GM08714 (cell line): Measurements from ENCODE around the gene MAGI1.
"Not testable (repeated sequence)": the region's sequence is repeated elsewhere in the genome, so short reads cannot be mapped to it uniquely, and the experiment has no call there.

ENCODE experiments used
- H3K4me3 ChIP-seq: fragments of 200-500 bp; sonication (Bioruptor generic); 2 replicates; pipeline ENCODE4 v1.5.1; 2014; ENCODE audit warnings: mild to moderate bottlenecking, low read length, inconsistent platforms
- ZNF274 ChIP-seq: IDR thresholded peaks from 2 replicates; pipeline ENCODE4 v1.6.1; 2012; ENCODE audit warnings: mild to moderate bottlenecking, low read depth, low read length

The MAGI1 gene

GRCh38 chr3:65908588-65908987 is 130.1 kb downstream of the MAGI1 start:
- H3K4me3 ChIP-seq: no peak overlapping the region
- TF ChIP-seq ZNF274: no peak

GRCh38 chr3:65907232-65908130 is 131.2 kb downstream of the MAGI1 start:
- no peak overlapping the region for H3K4me3 ChIP-seq
- TF ChIP-seq ZNF274: no peak

GRCh38 chr3:65905771-65906170 is 132.9 kb downstream of the MAGI1 start:
- H3K4me3 ChIP-seq: no peak overlapping the region
- TF ChIP-seq ZNF274: no peak

- TF ChIP-seq ZNF274: no peak
- H3K4me3 ChIP-seq: no peak overlapping the region
These were observed 134.7 kb downstream of the MAGI1 start for GRCh38 chr3:65904016-65904415.

- TF ChIP-seq ZNF274: no peak
- H3K4me3 ChIP-seq: no peak overlapping the region
These were observed 136.4 kb downstream of the MAGI1 start for GRCh38 chr3:65902304-65902793.

- no peak overlapping the region for H3K4me3 ChIP-seq
These were observed 137.5 kb downstream of the MAGI1 start for GRCh38 chr3:65901226-65901625.

GRCh38 chr3:65899226-65899625 is 139.5 kb downstream of the MAGI1 start:
- no peak overlapping the region for H3K4me3 ChIP-seq
- TF ChIP-seq ZNF274: no peak

More at GRCh38 chr3:65901226-65901625, 137.5 kb downstream of the MAGI1 start:
- no peak for TF ChIP-seq ZNF274

GRCh38 chr3:65897766-65898165 is 141.0 kb downstream of the MAGI1 start:
- no peak for TF ChIP-seq ZNF274
- no peak overlapping the region for H3K4me3 ChIP-seq

- no peak for TF ChIP-seq ZNF274
- H3K4me3 ChIP-seq: no peak overlapping the region
These were observed 142.4 kb downstream of the MAGI1 start for GRCh38 chr3:65896321-65896720.

GRCh38 chr3:65894679-65895453 is 143.9 kb downstream of the MAGI1 start:
- no peak overlapping the region for H3K4me3 ChIP-seq
- no peak for TF ChIP-seq ZNF274

- H3K4me3 ChIP-seq: no peak overlapping the region
- TF ChIP-seq ZNF274: no peak
These were observed 144.6 kb downstream of the MAGI1 start for GRCh38 chr3:65894126-65894525.

- no peak for TF ChIP-seq ZNF274
These were observed 145.1 kb downstream of the MAGI1 start for GRCh38 chr3:65893631-65894030.

GRCh38 chr3:65891477-65891876 is 147.2 kb downstream of the MAGI1 start:
- H3K4me3 ChIP-seq: not testable (repeated sequence)

More at GRCh38 chr3:65893631-65894030, 145.1 kb downstream of the MAGI1 start:
- no peak overlapping the region for H3K4me3 ChIP-seq

GRCh38 chr3:65890328-65890727 is 148.4 kb downstream of the MAGI1 start:
- no peak for TF ChIP-seq ZNF274
- no peak overlapping the region for H3K4me3 ChIP-seq

- no peak overlapping the region for H3K4me3 ChIP-seq
- TF ChIP-seq ZNF274: no peak
These were observed 149.0 kb downstream of the MAGI1 start for GRCh38 chr3:65889707-65890099.
